GM13977 (cell line): ENCODE results near the gene UNK.

Experiments used
- DNase-seq: peaks from one replicate; pipeline ENCODE4 v3.0.0; 2012; ENCODE audit warnings: low spot score
- in situ Hi-C: fragments of 300-500 bp; cut with MboI; formaldehyde crosslinking; loops from one replicate; pipeline ENCODE4 v1.12.0; 2022; ENCODE audit warnings: low sequenced_read_pairs, low pct_unique_long_range_greater_than_20kb, mixed read lengths, inconsistent platforms; ENCODE audit not compliant: unreplicated experiment
- TF ChIP-seq, protein P1 (sequence below): IDR thresholded peaks from 2 replicates; pipeline ENCODE4 v1.5.1; 2012; ENCODE audit warnings: mild to moderate bottlenecking, control low read depth; ENCODE audit not compliant: insufficient read depth; ENCODE audit errors: extremely low read depth, missing control alignments

Gene UNK

DNA sequence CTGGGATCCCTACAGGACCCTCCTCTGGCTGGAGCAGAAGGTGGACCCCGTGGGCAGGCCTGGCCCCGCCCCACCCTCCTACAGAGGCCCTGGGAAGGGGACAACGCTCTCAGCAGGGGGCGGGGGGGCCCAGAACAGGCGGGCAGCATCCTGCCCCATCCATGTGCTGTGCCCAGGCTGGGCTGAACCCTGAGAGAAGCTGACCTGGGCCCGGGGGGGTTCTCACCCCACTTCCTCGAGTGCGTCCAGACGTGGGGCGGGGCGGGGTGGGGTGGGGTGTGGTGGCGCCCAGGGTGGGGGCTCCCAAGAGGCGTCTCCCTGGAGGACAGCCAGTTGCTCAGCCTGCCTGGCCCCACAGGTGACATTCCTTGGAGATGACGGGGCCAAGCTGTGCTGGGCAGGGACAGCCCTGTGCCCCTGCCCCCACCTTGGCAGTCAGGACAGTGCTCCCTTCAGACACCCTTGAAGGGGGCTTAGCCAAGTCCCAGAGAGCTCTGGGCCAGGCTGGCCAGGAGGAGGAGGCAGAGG lies 60.0 kb downstream of the UNK start:
- DNase-seq: peak; percentile 36
- in situ Hi-C loops: no loop called here
- TF ChIP-seq, protein P1, sequence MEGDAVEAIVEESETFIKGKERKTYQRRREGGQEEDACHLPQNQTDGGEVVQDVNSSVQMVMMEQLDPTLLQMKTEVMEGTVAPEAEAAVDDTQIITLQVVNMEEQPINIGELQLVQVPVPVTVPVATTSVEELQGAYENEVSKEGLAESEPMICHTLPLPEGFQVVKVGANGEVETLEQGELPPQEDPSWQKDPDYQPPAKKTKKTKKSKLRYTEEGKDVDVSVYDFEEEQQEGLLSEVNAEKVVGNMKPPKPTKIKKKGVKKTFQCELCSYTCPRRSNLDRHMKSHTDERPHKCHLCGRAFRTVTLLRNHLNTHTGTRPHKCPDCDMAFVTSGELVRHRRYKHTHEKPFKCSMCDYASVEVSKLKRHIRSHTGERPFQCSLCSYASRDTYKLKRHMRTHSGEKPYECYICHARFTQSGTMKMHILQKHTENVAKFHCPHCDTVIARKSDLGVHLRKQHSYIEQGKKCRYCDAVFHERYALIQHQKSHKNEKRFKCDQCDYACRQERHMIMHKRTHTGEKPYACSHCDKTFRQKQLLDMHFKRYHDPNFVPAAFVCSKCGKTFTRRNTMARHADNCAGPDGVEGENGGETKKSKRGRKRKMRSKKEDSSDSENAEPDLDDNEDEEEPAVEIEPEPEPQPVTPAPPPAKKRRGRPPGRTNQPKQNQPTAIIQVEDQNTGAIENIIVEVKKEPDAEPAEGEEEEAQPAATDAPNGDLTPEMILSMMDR: no peak

DNA sequence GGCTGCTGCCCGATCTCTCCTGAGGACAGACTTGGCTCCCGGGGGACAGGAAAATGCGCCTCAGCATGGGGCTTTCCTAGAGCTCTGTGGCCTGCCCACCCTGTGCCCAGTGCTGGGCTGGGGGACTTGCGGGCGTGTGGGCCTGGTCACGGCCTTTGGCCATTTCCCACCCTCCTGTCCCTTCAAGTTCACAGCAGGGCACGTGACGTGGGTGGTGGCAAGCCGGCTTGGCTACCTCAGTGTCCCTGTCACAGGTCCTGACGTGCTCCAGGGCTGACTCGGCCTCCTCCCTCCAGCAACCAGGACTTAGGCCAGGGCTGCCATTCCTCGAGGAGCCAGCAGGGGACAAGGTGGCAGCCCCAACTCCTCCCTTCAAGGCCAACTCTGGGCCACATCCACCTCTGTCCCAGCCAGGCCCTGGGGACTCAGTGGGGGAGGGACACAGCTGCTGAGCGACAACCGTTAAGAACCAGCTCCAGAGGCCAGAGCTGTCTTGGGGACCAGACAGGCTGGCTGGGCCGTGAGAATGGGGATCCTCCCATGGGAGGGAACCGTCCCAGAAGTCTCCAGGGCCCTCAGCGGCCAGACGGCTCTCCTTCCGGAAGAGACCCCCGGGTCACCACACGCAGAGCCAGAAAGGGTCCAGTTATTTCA lies 60.6 kb downstream of the UNK start:
- peak; percentile 92 for DNase-seq
- in situ Hi-C loops: no loop called here
- TF ChIP-seq, protein P1: peak; percentile 76

DNA sequence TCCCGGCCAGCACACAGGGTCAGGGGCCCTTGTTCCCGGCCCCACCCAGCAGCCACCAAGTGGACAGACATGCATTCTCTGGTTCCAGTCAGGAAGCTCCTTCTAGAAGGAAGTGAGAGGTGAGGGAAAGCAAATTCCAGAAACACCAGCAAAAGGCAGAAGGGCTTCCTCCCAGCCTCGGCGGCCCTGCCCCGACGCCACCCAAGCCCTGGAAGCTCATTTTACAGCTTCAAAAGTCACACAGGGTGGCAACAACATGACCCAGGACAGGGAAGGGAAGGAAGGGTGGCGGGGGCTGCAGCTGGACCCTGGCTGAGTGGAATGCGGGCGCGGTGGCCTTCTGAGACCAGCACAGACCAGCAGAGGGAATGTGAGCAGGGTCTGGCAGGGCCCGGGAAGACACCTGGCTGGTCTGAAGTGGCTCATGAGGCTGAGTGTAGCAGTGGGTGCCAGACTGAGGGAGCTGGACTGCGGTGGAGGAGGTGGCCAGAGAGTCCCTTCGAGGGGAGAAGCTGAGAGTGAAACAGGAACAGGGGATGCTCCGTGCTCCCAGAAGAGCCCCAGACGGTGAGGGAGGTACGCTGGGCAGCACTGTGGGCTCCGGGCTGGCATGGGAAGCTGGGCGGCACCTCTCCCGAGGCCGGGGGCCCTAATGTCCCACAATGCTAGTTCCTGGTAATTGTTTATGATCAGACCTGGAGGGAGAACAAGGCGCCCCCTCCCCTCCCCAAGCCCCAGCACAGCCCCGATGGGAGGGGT lies 61.5 kb downstream of the UNK start:
- DNase-seq: no peak
- TF ChIP-seq, protein P1: no peak
- in situ Hi-C loops: no loop called here

DNA sequence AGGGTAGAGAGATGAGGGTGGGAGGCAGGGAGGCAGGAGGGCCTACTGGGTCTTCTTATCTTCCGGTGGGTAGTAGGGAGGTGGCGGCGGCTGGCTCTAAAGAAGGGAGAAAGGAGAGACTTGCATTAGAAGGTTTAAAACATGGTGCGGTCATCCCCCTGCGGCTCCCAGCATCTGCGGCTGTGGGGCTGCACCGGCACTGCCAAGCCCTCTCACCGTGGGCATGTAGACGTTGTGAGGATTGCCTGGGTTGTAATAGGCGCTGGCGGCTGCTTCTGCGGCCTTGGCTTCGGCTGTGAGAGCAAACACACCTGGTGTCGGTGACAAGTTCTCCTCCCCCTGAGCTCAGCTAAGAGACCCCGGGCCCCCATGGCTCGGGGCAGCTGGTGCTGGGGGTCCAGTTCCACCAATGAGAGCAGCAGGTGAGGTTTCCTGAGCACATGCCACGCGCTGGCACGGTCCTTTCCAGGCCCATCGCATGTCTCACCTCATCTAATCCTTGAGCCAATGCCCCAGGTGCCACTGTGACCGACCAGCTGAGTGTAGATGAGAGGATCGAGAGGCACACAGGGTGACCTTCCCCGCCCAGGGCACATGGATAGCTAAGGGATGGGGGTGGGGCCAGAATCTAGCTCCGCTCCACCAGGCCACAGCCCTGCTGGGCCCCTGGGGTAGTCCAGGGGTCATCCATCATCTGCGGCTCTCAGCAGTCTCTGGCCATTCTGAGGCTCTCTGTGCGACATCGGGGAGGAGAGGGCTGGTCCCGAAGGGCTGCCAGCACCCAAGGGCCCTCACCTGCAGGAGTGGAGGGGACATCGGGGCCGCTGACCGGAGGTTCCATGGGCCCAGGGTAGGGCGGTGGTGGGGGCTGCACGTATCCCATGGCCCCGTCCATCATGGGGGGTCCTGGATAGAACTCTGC lies 62.3 kb downstream of the UNK start:
- in situ Hi-C loops: no loop called here
- TF ChIP-seq, protein P1: no peak
- no peak for DNase-seq

DNA sequence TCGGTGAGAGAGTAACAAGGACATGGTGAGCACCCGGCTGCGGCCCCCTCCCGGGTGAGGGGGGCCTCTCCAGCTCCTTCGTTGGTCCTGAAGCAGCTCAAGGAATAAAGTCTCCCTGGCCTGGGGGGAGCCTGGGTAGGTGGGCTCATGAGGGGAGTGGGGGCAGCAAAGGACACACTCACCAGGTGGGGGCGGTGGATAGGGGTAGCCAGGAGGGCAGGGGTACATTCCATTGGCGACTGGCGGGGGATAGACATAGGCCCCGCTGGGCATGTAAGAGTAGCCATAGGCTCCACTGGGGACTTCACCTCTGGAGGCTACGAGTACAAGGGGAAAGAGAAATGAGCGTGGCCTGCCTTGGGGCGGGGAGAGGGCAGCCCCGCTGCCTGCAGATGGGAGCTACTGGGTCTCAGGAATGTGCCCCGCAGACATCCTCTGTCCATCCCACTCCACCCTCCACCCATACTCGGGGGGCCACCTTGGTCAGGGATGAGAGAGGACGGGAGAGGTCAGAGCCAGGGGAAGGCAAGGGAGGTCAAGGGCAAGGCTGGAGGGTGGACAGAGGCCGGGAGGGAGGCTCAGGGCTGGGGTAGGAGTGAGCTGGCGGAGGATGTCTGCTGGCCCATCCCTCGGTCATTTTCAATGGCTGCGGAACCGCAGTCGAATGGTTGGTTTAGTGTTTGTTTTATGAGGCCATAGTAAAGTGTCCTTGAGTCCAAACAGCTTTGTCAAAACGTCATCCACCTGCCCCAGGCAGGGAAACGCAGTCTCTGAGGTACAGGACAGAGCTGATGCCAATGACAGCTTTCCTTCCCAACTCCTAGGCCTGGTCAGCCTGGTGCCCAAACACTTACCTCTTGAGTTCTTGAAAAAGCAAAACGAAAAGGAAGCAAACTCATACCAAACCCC lies 63.3 kb downstream of the UNK start:
- no peak for DNase-seq
- TF ChIP-seq, protein P1: no peak
- in situ Hi-C loops: no loop called here
